A549 (cell line): ENCODE results near the gene CEP162. TPM values are rescaled to one million over a fixed set of nuclear protein-coding genes. Genes with fewer than 3 reads are reported as not detected.

Experiments
- ATAC-seq, 2 experiments: fragments of 200-7000 bp in 1 of 2; fragments of >200 bp in 1 of 2; cut with Nextera tagmentation in 1 of 2; cut with Tn5 transposase in 1 of 2; 3 replicates each; pipeline versions ENCODE4 v1.8.0 to v1.9.1; 2018 to 2020; ENCODE audit warnings: mild to moderate bottlenecking in 1 of 2, moderate library complexity in 1 of 2
- CTCF ChIA-PET: fragments of 300-600 bp; sonication (Branson Sonifier 250); formaldehyde crosslinking; extraction: SDS; loops from one replicate; lab custom pipeline; 2021; ENCODE audit warnings: antibody characterized with exemption, inconsistent platforms; lab: Yijun Ruan, JAX
- POLR2A ChIA-PET: fragments of 350-600 bp; formaldehyde crosslinking; extraction: SDS; loops from one replicate; lab custom pipeline; 2021; ENCODE audit warnings: antibody characterized with exemption, inconsistent platforms; lab: Yijun Ruan, JAX
- DNase-seq, 2 experiments: peaks; one replicate each; pipeline versions ENCODE4 v3.0.0 to v3.0.0-alpha.2; 2011 to 2016; ENCODE audit warnings: low read depth in 1 of 2, low spot score in 1 of 2
- FAIRE-seq: peaks from 2 replicates; lab custom pipeline; 2011; peaks lifted over from hg19 to GRCh38; lab: Jason Lieb, UNC
- H3K27ac ChIP-seq, 2 experiments: fragments of >200 bp; sonication (Bioruptor Twin); formaldehyde crosslinking; 3 replicates each; pipeline ENCODE4 v1.5.1; 2016 to 2017
- H3K4me1 ChIP-seq: fragments of >200 bp; sonication (Bioruptor Twin); formaldehyde crosslinking; 3 replicates; pipeline ENCODE4 v1.6.1; 2016
- H3K4me2 ChIP-seq: fragments of >200 bp; sonication (Bioruptor Twin); formaldehyde crosslinking; 3 replicates; pipeline ENCODE4 v1.6.1; 2016
- H3K4me3 ChIP-seq: fragments of >200 bp; sonication (Bioruptor Twin); formaldehyde crosslinking; 3 replicates; pipeline ENCODE4 v1.5.1; 2016
- H3K9me3 ChIP-seq: fragments of >200 bp; sonication (Bioruptor Twin); formaldehyde crosslinking; 3 replicates; pipeline ENCODE4 v1.6.1; 2016
- BHLHE40 ChIP-seq: IDR thresholded peaks from 2 replicates; pipeline ENCODE4 v1.6.1; 2012; ENCODE audit warnings: low read depth, low read length, inconsistent platforms
- EHF ChIP-seq: fragments of 250-450 bp; sonication (Bioruptor Pico); IDR thresholded peaks from 2 replicates; pipeline ENCODE4 v1.5.0; 2020; ENCODE audit warnings: mild to moderate bottlenecking
- ESRRA ChIP-seq: fragments of 150-350 bp; IDR thresholded peaks from 2 replicates; pipeline ENCODE4 v1.6.1; 2014; ENCODE audit warnings: mild to moderate bottlenecking, low read length, borderline replicate concordance
- FOSL2 ChIP-seq, 2 experiments: fragments of 450-650 bp in 1 of 2; fragments of >200 bp in 1 of 2; sonication (Bioruptor Twin) in 1 of 2; formaldehyde crosslinking; IDR thresholded peaks; 2 replicates each; pipeline versions ENCODE4 v1.5.0 to v1.6.1; 2016 to 2020; ENCODE audit warnings: mild to moderate bottlenecking in 1 of 2, moderate library complexity in 1 of 2
- HDAC2 ChIP-seq: fragments of 200-600 bp; sonication (generic); IDR thresholded peaks from 2 replicates; pipeline ENCODE4 v1.6.1; 2016
- HEYL ChIP-seq: fragments of 250-450 bp; sonication (Bioruptor Pico); IDR thresholded peaks from 2 replicates; pipeline ENCODE4 v1.8.0; 2021; ENCODE audit warnings: mild to moderate bottlenecking, moderate library complexity
- NPAS2 ChIP-seq: fragments of 250-450 bp; sonication (Bioruptor Pico); IDR thresholded peaks from 2 replicates; pipeline ENCODE4 v1.8.0; 2022; ENCODE audit warnings: mild to moderate bottlenecking, moderate library complexity, borderline replicate concordance
- PHF8 ChIP-seq: fragments of 200-600 bp; sonication (generic); IDR thresholded peaks from 2 replicates; pipeline ENCODE4 v1.6.1; 2016; ENCODE audit warnings: low read depth, mild to moderate bottlenecking, antibody characterized with exemption, moderate library complexity, borderline replicate concordance
- SREBF2 ChIP-seq: fragments of 450-650 bp; IDR thresholded peaks from 2 replicates; pipeline ENCODE4 v1.6.1; 2014; ENCODE audit warnings: mild to moderate bottlenecking, moderate library complexity
- TFCP2L1 ChIP-seq: fragments of 250-450 bp; sonication (Bioruptor Pico); IDR thresholded peaks from 2 replicates; pipeline ENCODE4 v1.5.0; 2021; ENCODE audit warnings: mild to moderate bottlenecking
- WGBS: methylation state at CpG from one replicate; pipeline ENCODE4 v1.1.6; 2017; ENCODE audit errors: missing lambda C conversion rate; 5-methylcytosine and 5-hydroxymethylcytosine counted together
- polyA plus RNA-seq, 4 experiments: library from polyadenylated mRNA; depleted of rRNA in 3 of 4; stranded (reverse); fragments of >200 nt; fragmentation: RNase III in 1 of 4; extraction: RNeasy Plus Mini Kit Qiagen cat#74134 plus additional on column Dnase treatment in 1 of 4; gene quantifications; 2 replicates in 3 of 4; 3 replicates in 1 of 4; pipeline ENCODE4 v1.2.3, GENCODE V29; 2011 to 2017
- TF ChIP-seq, protein P1 (sequence below): IDR thresholded peaks from 2 replicates; pipeline ENCODE4 v1.6.1; 2012
- TF ChIP-seq, protein P2 (sequence below): fragments of 450-650 bp; IDR thresholded peaks from 2 replicates; pipeline ENCODE4 v1.6.1; 2014; ENCODE audit warnings: antibody characterized with exemption

The CEP162 gene
- polyA plus RNA-seq, 2 of the 4 experiments (the other 2 are of a cell fraction) = 2.1 to 2.3 TPM

DNA sequence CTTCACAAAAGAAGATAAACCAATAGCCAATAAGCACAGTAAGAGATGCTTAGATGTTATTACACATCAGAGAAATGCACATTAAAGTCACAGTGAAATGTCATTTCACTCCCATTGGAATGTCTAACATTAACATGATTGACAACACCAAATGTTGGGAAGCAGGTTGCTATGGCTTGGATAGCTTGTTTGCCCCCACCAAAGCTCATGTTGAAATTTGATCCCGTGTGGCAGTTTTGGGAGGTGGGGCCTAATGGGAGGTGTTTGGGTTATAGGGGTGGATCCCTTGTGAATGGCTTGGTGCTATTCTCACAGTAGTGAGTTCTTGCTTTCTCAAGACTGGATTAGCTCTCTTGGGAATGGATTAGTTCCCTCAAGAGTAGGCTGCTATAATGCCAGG is 149.1 kb downstream of the CEP162 start:
- no peak for ATAC-seq
- ChIA-PET POLR2A (no interaction called here), CTCF (no interaction called here)
- 20% methylated on average over 1 of the region's 1 CpG for WGBS
- no peaks in the 10 kb centered on the region for H3K4me1 ChIP-seq
- no peak overlapping the region for H3K27ac ChIP-seq
- H3K4me2 ChIP-seq = no peak overlapping the region
- no peak for TF ChIP-seq HDAC2
- TF ChIP-seq EHF (CRISPR knock-in tag) = no peak
- TF ChIP-seq, protein P1, sequence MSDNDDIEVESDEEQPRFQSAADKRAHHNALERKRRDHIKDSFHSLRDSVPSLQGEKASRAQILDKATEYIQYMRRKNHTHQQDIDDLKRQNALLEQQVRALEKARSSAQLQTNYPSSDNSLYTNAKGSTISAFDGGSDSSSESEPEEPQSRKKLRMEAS = no peak
- TF ChIP-seq ESRRA = no peak
- no peak for TF ChIP-seq HEYL (CRISPR knock-in tag)
- no peak for TF ChIP-seq PHF8
- TF ChIP-seq NPAS2 = no peak
- TF ChIP-seq, all 56 proteins: peak for 0
- DNase-seq (no peak), FAIRE-seq (no peak)
- H3K4me3 ChIP-seq = no peak overlapping the region
- H3K9me3 ChIP-seq = no peaks in the 10 kb centered on the region

DNA sequence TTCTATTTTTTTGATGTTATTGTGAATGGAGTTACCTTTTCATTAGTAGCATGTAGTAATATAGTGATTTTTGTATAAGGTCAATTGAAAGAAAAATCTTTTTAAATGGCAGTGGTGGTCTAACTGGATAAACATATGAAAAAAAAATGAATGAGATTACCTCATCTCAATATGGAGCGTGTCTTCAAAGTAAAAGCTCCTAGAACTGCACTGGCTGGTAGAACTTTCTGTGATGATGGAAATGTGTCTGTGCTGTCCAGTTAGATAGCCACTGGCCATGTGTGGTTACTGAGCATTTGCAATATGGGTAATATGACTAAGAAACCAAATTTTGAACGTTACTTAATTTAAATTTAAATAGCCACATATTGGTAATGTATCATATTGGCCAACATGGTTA is 149.8 kb downstream of the CEP162 start:
- H3K27ac ChIP-seq = no peak overlapping the region
- POLR2A ChIA-PET = no interaction called here
- 32% methylated on average over 2 of the region's 2 CpGs for WGBS
- CTCF ChIA-PET = no interaction called here
- H3K9me3 ChIP-seq = no peaks in the 10 kb centered on the region
- ATAC-seq (no peak), FAIRE-seq (no peak), DNase-seq (no peak)
- TF ChIP-seq BHLHE40 (no peak), FOSL2 (IDR thresholded peaks at IDR 0.05) (no peak), FOSL2 (CRISPR knock-in tag; IDR thresholded peaks at IDR 0.05) (no peak)
- no peaks in the 10 kb centered on the region for H3K4me1 ChIP-seq
- no peak overlapping the region for H3K4me3 ChIP-seq
- no peak overlapping the region for H3K4me2 ChIP-seq

DNA sequence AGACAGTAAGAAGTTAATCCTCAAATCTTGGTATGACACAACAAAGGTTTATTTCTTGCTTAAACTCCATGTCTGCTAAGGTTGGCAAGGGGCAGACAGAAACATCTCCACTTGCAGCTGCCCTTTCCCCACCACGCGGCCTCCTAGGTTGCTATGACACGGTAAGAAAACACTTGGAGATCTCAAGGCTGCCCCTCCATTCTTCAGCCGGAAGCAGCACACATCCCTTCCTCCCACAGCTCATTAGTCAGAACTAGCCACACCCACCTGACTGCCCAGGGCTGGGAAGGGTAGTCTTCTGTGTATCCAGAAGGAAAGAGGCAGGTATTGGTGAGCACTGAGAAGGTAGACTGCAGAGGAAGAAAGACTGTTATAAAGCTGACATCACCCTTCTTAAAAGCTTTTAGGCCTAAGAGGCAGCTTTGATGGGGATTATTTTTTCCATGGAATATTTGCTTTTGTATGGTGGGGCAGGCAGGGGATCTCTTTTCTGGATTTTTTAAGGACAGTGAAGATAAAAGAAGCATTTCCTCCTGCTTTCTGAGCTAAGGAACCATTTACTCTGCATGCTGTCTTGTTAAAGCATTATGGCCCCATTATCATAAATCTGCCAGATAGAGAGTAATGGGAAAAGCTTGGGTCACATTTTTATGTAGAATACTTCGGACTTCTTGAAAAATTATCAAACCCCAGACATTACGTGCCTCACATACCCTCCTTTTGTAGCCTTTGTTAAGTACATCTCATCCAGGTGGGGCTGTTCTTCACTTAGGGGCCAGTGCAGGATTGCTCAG is 152.3 kb downstream of the CEP162 start:
- ChIA-PET POLR2A (no interaction called here), CTCF (no interaction called here)
- Histone ChIP-seq H3K4me1 (no peaks in the 10 kb centered on the region), H3K9me3 (no peaks in the 10 kb centered on the region), H3K4me2 (no peak overlapping the region)
- 68% methylated on average over 6 of the region's 6 CpGs for WGBS
- TF ChIP-seq TFCP2L1 (CRISPR knock-in tag) = no peak
- no peak for TF ChIP-seq SREBF2
- TF ChIP-seq, protein P2, sequence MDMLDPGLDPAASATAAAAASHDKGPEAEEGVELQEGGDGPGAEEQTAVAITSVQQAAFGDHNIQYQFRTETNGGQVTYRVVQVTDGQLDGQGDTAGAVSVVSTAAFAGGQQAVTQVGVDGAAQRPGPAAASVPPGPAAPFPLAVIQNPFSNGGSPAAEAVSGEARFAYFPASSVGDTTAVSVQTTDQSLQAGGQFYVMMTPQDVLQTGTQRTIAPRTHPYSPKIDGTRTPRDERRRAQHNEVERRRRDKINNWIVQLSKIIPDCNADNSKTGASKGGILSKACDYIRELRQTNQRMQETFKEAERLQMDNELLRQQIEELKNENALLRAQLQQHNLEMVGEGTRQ = no peak
- TF ChIP-seq, all 56 proteins: peak for 0
- H3K4me3 ChIP-seq = no peak overlapping the region
- ATAC-seq (no peak), DNase-seq (peak in 1 of 2 experiments; percentile 1), FAIRE-seq (no peak)
- H3K27ac ChIP-seq = no peak overlapping the region

Other genes with a start within 250 kb of the CEP162 start
- 2.2 and 2.3 TPM in 2 replicates for gene MRAP2, start 193.9 kb downstream of the CEP162 start, polyA plus RNA-seq (2011; rRNA removed)
- gene MRAP2, start 193.9 kb downstream of the CEP162 start, polyA plus RNA-seq (2017; fragmentation: RNase III; extraction: RNeasy Plus Mini Kit Qiagen cat#74134 plus additional on column Dnase treatment) = 0.66 to 1.0 TPM (median 0.75 TPM) in 3 replicates